Smooth muscle cell (in vitro differentiated cells): ENCODE measurements around the gene PPDPF. TPM values are rescaled to one million over a fixed set of nuclear protein-coding genes. Genes with fewer than 3 reads are reported as not detected.

Source experiments
- DNase-seq: peaks from one replicate; lab custom pipeline; 2025; ENCODE audit not compliant: unreplicated experiment; lab: John Stamatoyannopoulos, UW
- H2AFZ ChIP-seq: fragments of 200-600 bp; sonication (generic); 2 replicates; pipeline ENCODE4 v1.6.0; 2016; ENCODE audit warnings: antibody characterized with exemption, low read depth, mild to moderate bottlenecking
- H3F3A ChIP-seq: fragments of 200-600 bp; sonication (generic); 2 replicates; pipeline ENCODE4 v1.6.0; 2017; ENCODE audit warnings: antibody characterized with exemption, low read depth
- H3K27ac ChIP-seq: fragments of 200-600 bp; sonication (generic); 2 replicates; pipeline ENCODE4 v1.5.1; 2016; ENCODE audit warnings: low read depth, mild to moderate bottlenecking
- H3K27me3 ChIP-seq: fragments of 200-600 bp; sonication (generic); 2 replicates; pipeline ENCODE4 v1.6.1; 2016; ENCODE audit warnings: low read depth, mild to moderate bottlenecking
- H3K36me3 ChIP-seq: fragments of 200-600 bp; sonication (generic); 2 replicates; pipeline ENCODE4 v1.5.1; 2016; ENCODE audit warnings: low read depth
- H3K4me1 ChIP-seq: fragments of 200-600 bp; sonication (generic); 2 replicates; pipeline ENCODE4 v1.5.1; 2016; ENCODE audit warnings: low read depth
- H3K4me2 ChIP-seq: fragments of 200-600 bp; sonication (generic); 2 replicates; pipeline ENCODE4 v1.6.0; 2016; ENCODE audit warnings: mild to moderate bottlenecking
- H3K4me3 ChIP-seq: fragments of 200-600 bp; sonication (generic); 2 replicates; pipeline ENCODE4 v1.5.1; 2016; ENCODE audit warnings: mild to moderate bottlenecking
- H3K79me2 ChIP-seq: fragments of 200-600 bp; sonication (generic); 2 replicates; pipeline ENCODE4 v1.6.0; 2016; ENCODE audit warnings: low read depth, mild to moderate bottlenecking
- H3K9ac ChIP-seq: fragments of 200-600 bp; sonication (generic); 2 replicates; pipeline ENCODE4 v1.6.0; 2016; ENCODE audit warnings: low read depth
- H3K9me3 ChIP-seq: fragments of 200-600 bp; sonication (generic); replicated peaks from 2 replicates; pipeline ENCODE4 v1.5.1; 2016; ENCODE audit warnings: low read depth
- H4K20me1 ChIP-seq: fragments of 200-600 bp; sonication (generic); 2 replicates; pipeline ENCODE4 v1.6.0; 2016; ENCODE audit warnings: low read depth
- WGBS: methylation state at CpG from one replicate; pipeline ENCODE4 v1.1.7; 2016; ENCODE audit warnings: low lambda C conversion rate; 5-methylcytosine and 5-hydroxymethylcytosine counted together
- polyA plus RNA-seq: library from polyadenylated mRNA; unstranded; fragments of >200 nt; fragmentation: Nextera tagmentation; extraction: Ambion mirVana; gene quantifications from 2 replicates; pipeline ENCODE4 v1.2.1, GENCODE V29; 2016
- total RNA-seq: library from RNA; depleted of rRNA; stranded (reverse); fragments of >200 nt; gene quantifications from 2 replicates; pipeline ENCODE4 v1.2.3, GENCODE V29; 2014
- TF ChIP-seq, protein P1 (sequence below): fragments of 200-600 bp; sonication (generic); IDR thresholded peaks from 2 replicates; pipeline ENCODE4 v1.5.1; 2017; ENCODE audit warnings: borderline replicate concordance, mild to moderate bottlenecking, antibody characterized with exemption; ENCODE audit not compliant: insufficient read depth, poor library complexity, severe bottlenecking

Gene PPDPF
- total and polyA plus RNA-seq, 2 experiments from 2014 or later = 118 to 365 TPM

DNA sequence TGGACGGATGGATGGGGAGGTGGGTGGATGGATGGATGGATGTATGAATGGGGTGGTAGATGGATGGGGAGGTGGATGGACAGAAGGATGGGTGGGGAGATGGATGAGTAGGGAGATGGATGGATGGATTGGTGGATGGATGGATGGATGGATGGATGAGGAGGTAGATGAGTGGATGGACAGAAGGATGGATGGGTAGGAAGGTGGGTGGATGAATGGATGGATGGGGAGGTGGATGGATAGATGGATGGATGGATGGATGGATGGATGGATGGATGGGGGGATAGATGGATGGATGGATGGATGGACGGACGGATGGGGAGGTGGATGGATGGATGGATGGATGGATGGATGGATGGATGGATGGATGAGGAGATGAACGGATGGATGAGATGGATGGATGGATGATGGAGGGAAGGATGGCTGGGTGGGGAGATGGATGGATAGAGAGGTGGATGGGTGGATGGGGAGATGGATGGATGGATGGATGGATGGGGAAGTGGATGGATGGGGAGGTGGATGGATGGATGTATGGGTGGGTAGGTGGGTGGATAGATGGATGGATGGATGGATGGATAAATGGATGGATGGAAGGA lies 28.8 kb upstream of the PPDPF start:
- H2AFZ ChIP-seq = no peak overlapping the region
- TF ChIP-seq, protein P1, sequence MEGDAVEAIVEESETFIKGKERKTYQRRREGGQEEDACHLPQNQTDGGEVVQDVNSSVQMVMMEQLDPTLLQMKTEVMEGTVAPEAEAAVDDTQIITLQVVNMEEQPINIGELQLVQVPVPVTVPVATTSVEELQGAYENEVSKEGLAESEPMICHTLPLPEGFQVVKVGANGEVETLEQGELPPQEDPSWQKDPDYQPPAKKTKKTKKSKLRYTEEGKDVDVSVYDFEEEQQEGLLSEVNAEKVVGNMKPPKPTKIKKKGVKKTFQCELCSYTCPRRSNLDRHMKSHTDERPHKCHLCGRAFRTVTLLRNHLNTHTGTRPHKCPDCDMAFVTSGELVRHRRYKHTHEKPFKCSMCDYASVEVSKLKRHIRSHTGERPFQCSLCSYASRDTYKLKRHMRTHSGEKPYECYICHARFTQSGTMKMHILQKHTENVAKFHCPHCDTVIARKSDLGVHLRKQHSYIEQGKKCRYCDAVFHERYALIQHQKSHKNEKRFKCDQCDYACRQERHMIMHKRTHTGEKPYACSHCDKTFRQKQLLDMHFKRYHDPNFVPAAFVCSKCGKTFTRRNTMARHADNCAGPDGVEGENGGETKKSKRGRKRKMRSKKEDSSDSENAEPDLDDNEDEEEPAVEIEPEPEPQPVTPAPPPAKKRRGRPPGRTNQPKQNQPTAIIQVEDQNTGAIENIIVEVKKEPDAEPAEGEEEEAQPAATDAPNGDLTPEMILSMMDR = no peak
- H3K9ac ChIP-seq = no peak overlapping the region
- no peak for DNase-seq
- H3K4me3 ChIP-seq = no peak overlapping the region
- no peaks in the 10 kb centered on the region for H4K20me1 ChIP-seq
- H3K27me3 ChIP-seq = peaks cover 23% of the 10 kb centered on the region
- H3K36me3 ChIP-seq = no peaks in the 10 kb centered on the region
- no peak overlapping the region for H3K27ac ChIP-seq
- H3K9me3 ChIP-seq = no peaks in the 10 kb centered on the region
- H3K79me2 ChIP-seq = no peaks in the 10 kb centered on the region
- H3K4me1 ChIP-seq = no peaks in the 10 kb centered on the region
- H3K4me2 ChIP-seq = no peak overlapping the region
- no peaks in the 10 kb centered on the region for H3F3A ChIP-seq
- WGBS = 80% methylated on average over 2 of the region's 4 CpGs

DNA sequence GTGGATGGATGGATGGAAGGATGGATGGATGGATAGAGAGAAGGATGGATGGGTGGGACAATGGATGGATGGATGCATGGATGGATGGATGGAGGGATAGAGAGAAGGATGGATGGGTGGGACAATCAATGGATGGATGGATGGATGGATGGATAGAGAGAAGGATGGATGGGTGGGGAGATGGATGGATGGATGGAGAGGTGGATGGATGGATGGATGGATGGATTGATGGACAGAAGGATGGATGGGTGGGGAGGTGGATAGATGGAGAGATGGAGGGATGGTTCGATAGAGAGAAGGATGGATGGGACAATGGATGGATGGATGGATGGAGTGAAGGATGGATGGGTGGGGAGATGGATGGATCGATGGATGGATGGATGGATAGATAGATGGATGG lies 28.0 kb upstream of the PPDPF start:
- Histone ChIP-seq H3K4me3 (no peak overlapping the region), H2AFZ (no peak overlapping the region), H3K36me3 (no peaks in the 10 kb centered on the region), H3K27me3 (peaks cover 19% of the 10 kb centered on the region), H4K20me1 (no peaks in the 10 kb centered on the region), H3K9me3 (no peaks in the 10 kb centered on the region), H3K4me1 (no peaks in the 10 kb centered on the region), H3K79me2 (no peaks in the 10 kb centered on the region), H3K27ac (no peak overlapping the region), H3F3A (no peaks in the 10 kb centered on the region), H3K4me2 (no peak overlapping the region), H3K9ac (no peak overlapping the region)
- WGBS = 100% methylated on average over 2 of the region's 2 CpGs
- DNase-seq = no peak
- TF ChIP-seq, protein P1 = no peak

DNA sequence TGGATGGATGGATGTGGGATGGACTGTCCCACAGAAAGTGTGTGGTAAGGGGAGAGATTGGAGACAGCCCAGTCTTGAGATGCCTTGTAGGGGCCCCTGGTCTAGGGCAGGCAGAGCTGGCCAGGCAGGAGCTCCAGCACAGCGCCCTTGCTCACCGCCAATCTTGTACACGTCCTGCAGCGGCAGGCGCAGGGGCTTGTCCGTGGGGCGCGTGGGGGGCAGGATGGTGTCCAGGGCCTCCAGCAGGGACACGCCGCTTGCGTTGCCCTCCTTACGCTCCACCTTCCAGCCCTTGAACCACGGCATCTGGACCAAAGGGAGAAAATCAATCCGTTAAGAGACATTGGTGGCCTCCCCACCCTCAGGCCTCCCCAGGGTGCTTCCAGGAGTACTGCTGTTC lies 27.6 kb upstream of the PPDPF start:
- TF ChIP-seq, protein P1 = no peak
- Histone ChIP-seq H3K36me3 (no peaks in the 10 kb centered on the region), H3F3A (no peaks in the 10 kb centered on the region), H2AFZ (no peak overlapping the region), H3K27ac (no peak overlapping the region), H3K4me3 (no peak overlapping the region), H3K79me2 (no peaks in the 10 kb centered on the region), H3K4me1 (no peaks in the 10 kb centered on the region), H3K27me3 (peaks cover 18% of the 10 kb centered on the region), H3K9ac (no peak overlapping the region), H3K9me3 (no peaks in the 10 kb centered on the region), H4K20me1 (no peaks in the 10 kb centered on the region), H3K4me2 (no peak overlapping the region)
- WGBS = 96% methylated on average over 12 of the region's 14 CpGs
- no peak for DNase-seq

DNA sequence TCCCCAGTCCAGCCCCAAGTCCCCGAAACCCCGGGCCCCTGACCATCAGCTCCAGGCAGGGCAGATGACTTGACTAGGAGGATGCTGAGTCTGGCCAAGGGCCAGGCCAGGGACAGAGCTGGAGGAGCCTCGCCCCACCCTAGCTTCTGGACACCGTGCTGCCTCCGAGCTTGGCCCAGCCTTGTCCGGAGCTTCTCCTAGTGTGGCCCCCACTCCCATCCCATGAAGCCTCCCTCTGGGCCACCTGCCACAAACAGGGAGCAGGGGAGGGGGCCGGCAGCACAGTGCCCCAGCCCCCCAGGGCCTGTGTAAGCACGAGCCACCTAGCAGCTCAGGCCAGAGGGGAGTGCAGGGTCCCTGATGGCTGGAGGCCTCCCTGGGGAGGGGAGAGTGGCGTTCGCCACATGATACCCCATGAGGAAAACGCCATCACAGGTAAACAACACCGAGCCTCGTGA lies 27.0 kb upstream of the PPDPF start:
- H3K9me3 ChIP-seq = no peaks in the 10 kb centered on the region
- DNase-seq = no peak
- WGBS = 91% methylated on average over 9 of the region's 13 CpGs
- no peak overlapping the region for H3K4me3 ChIP-seq
- H4K20me1 ChIP-seq = no peaks in the 10 kb centered on the region
- peaks cover 18% of the 10 kb centered on the region for H3K27me3 ChIP-seq
- no peak overlapping the region for H3K4me2 ChIP-seq
- H3K27ac ChIP-seq = no peak overlapping the region
- H3K9ac ChIP-seq = no peak overlapping the region
- H3F3A ChIP-seq = no peaks in the 10 kb centered on the region
- TF ChIP-seq, protein P1 = no peak
- H3K36me3 ChIP-seq = no peaks in the 10 kb centered on the region
- no peaks in the 10 kb centered on the region for H3K79me2 ChIP-seq
- H3K4me1 ChIP-seq = peaks cover 3% of the 10 kb centered on the region
- H2AFZ ChIP-seq = no peak overlapping the region
